B cell (primary cell): ENCODE results near the gene PGGHG. TPM values are rescaled to one million over a fixed set of nuclear protein-coding genes. Genes with fewer than 3 reads are reported as not detected.

Experiments used
- ATAC-seq: fragments of 200-7000 bp; cut with Tn5 transposase; one replicate; pipeline ENCODE4 v1.10.0; 2021; ENCODE audit warnings: low read depth, mild to moderate bottlenecking, moderate number of reproducible peaks, moderate library complexity
- CTCF ChIA-PET: fragments of 350-600 bp; sonication (Branson Sonifier 250); formaldehyde crosslinking; loops from one replicate; lab custom pipeline; 2021; ENCODE audit warnings: antibody characterized with exemption, inconsistent platforms; lab: Charles Lee
- POLR2A ChIA-PET: fragments of 350-600 bp; sonication (Branson Sonifier 250); formaldehyde crosslinking; loops from one replicate; lab custom pipeline; 2021; ENCODE audit warnings: antibody characterized with exemption; lab: Charles Lee
- DNase-seq: peaks from one replicate; pipeline ENCODE4 v3.0.0; 2013
- H2AFZ ChIP-seq: 2 replicates; pipeline ENCODE4 v1.6.1; 2012; ENCODE audit warnings: mild to moderate bottlenecking, low read depth, low read length; ENCODE audit not compliant: insufficient read depth, poor library complexity, severe bottlenecking
- H3K27ac ChIP-seq, 2 donors: 1 replicate in 1 of 2; 2 replicates in 1 of 2; pipeline ENCODE4 v1.5.1; 2012 to 2013; ENCODE audit warnings: low read length in 2 of 2, mild to moderate bottlenecking in 2 of 2, moderate library complexity in 1 of 2
- H3K27me3 ChIP-seq, 4 experiments: fragments of 200-600 bp in 1 of 4; sonication (generic) in 1 of 4; replicated peaks in 1 of 4; 1 replicate in 2 of 4; 2 replicates in 2 of 4; pipeline versions ENCODE4 v1.6.1 to v1.7.0; 2013 to 2016; ENCODE audit warnings: low read length in 3 of 4, mild to moderate bottlenecking in 2 of 4, mixed read lengths in 1 of 4, moderate library complexity in 1 of 4; ENCODE audit not compliant: insufficient read depth in 4 of 4, control insufficient read depth in 3 of 4; ENCODE audit errors: control extremely low read depth in 1 of 4
- H3K36me3 ChIP-seq, 2 experiments: replicated peaks in 1 of 2; 1 replicate in 1 of 2; 2 replicates in 1 of 2; pipeline versions ENCODE4 v1.6.1 to v1.7.1; 2013; ENCODE audit warnings: low read length in 1 of 2; ENCODE audit not compliant: insufficient read depth in 2 of 2, control insufficient read depth in 1 of 2; ENCODE audit errors: control extremely low read depth in 1 of 2, extremely low read depth in 1 of 2
- H3K4me1 ChIP-seq, 2 donors: fragments of 200-600 bp in 1 of 2; sonication (generic) in 1 of 2; 1 replicate in 1 of 2; 2 replicates in 1 of 2; pipeline versions ENCODE4 v1.5.1 to v1.6.1; 2013 to 2017; ENCODE audit warnings: low read length in 2 of 2; ENCODE audit not compliant: control insufficient read depth in 2 of 2, insufficient read depth in 2 of 2
- H3K4me2 ChIP-seq: replicated peaks from 2 replicates; pipeline ENCODE3; 2012; ENCODE audit warnings: mild to moderate bottlenecking, low read depth, low read length; ENCODE audit not compliant: poor library complexity, severe bottlenecking
- H3K4me3 ChIP-seq, 5 experiments: fragments of 200-600 bp in 1 of 5; sonication (generic) in 1 of 5; 1 replicate in 3 of 5; 2 replicates in 2 of 5; pipeline versions ENCODE4 v1.5.1 to v1.7.0; 2011 to 2016; ENCODE audit warnings: low read length in 4 of 5, mild to moderate bottlenecking in 4 of 5, low read depth in 2 of 5, control low read depth in 1 of 5, moderate library complexity in 1 of 5; ENCODE audit not compliant: insufficient read depth in 1 of 5; ENCODE audit errors: control extremely low read depth in 1 of 5, extremely low read depth in 1 of 5
- H3K79me2 ChIP-seq: fragments of 200-600 bp; sonication (generic); one replicate; pipeline ENCODE4 v1.6.0; 2016; ENCODE audit warnings: low read length; ENCODE audit not compliant: control insufficient read depth, insufficient read depth
- H3K9ac ChIP-seq: fragments of 200-600 bp; sonication (generic); 2 replicates; pipeline ENCODE4 v1.6.1; 2017; ENCODE audit warnings: mild to moderate bottlenecking, low read length, moderate library complexity
- H3K9me3 ChIP-seq, 3 donors: one replicate each; pipeline versions ENCODE4 v1.6.1 to v1.7.1; 2013; ENCODE audit warnings: low read length in 2 of 3; ENCODE audit not compliant: control insufficient read depth in 2 of 3, insufficient read depth in 1 of 3; ENCODE audit errors: control extremely low read depth in 1 of 3
- H4K20me1 ChIP-seq: 2 replicates; pipeline ENCODE4 v1.6.0; 2012; ENCODE audit warnings: mild to moderate bottlenecking, low read length; ENCODE audit not compliant: insufficient read depth, control insufficient read depth, poor library complexity, severe bottlenecking
- H3K27ac Mint-ChIP-seq: one replicate; pipeline ENCODE4 v1.8.0; 2021; ENCODE audit warnings: mixed read lengths
- H3K27me3 Mint-ChIP-seq: one replicate; pipeline ENCODE4 v1.8.0; 2021; ENCODE audit warnings: mixed read lengths
- H3K4me1 Mint-ChIP-seq: one replicate; pipeline ENCODE4 v1.8.0; 2021; ENCODE audit warnings: mixed read lengths
- H3K4me3 Mint-ChIP-seq: one replicate; pipeline ENCODE4 v1.8.0; 2021; ENCODE audit warnings: mixed read lengths
- H3K9me3 Mint-ChIP-seq: one replicate; pipeline ENCODE4 v1.8.0; 2022; ENCODE audit warnings: mixed read lengths; ENCODE audit not compliant: insufficient read depth
- EZH2 ChIP-seq: IDR thresholded peaks from 2 replicates; pipeline ENCODE4 v1.6.1; 2012; ENCODE audit warnings: borderline replicate concordance, low read depth, mild to moderate bottlenecking, moderate library complexity, low read length; ENCODE audit not compliant: insufficient read depth, poor library complexity, severe bottlenecking
- WGBS: methylation state at CpG from one replicate; pipeline ENCODE4 v1.1.5; 2013; ENCODE audit warnings: missing lambda C conversion rate; ENCODE audit not compliant: insufficient coverage; 5-methylcytosine and 5-hydroxymethylcytosine counted together
- intact Hi-C: fragments of 100-400 bp; cut with micrococcal nuclease; formaldehyde crosslinking; loops from one replicate; pipeline ENCODE4 v1.10.0; 2022
- polyA plus RNA-seq: library from polyadenylated mRNA; depleted of rRNA; stranded (reverse); fragments of >200 nt; gene quantifications from 2 replicates; pipeline ENCODE4 v1.2.3, GENCODE V29; 2012
- total RNA-seq, 2 donors: library from RNA; stranded (reverse); fragments of 120-200 nt in 1 of 2; gene quantifications; 1 replicate in 1 of 2; 2 replicates in 1 of 2; pipeline versions ENCODE4 v1.2.3 to v1.2.4, GENCODE V29; 2013 to 2022
- TF ChIP-seq, protein P1 (sequence below): fragments of 200-600 bp; IDR thresholded peaks from one replicate; pipeline ENCODE4 v1.8.0; 2022; ENCODE audit warnings: antibody characterized with exemption, mild to moderate bottlenecking

The PGGHG gene
- total and polyA plus RNA-seq, 2 donors (not counting 1 experiment from before 2014, with no cell fraction given) = 159 to 264 TPM

DNA sequence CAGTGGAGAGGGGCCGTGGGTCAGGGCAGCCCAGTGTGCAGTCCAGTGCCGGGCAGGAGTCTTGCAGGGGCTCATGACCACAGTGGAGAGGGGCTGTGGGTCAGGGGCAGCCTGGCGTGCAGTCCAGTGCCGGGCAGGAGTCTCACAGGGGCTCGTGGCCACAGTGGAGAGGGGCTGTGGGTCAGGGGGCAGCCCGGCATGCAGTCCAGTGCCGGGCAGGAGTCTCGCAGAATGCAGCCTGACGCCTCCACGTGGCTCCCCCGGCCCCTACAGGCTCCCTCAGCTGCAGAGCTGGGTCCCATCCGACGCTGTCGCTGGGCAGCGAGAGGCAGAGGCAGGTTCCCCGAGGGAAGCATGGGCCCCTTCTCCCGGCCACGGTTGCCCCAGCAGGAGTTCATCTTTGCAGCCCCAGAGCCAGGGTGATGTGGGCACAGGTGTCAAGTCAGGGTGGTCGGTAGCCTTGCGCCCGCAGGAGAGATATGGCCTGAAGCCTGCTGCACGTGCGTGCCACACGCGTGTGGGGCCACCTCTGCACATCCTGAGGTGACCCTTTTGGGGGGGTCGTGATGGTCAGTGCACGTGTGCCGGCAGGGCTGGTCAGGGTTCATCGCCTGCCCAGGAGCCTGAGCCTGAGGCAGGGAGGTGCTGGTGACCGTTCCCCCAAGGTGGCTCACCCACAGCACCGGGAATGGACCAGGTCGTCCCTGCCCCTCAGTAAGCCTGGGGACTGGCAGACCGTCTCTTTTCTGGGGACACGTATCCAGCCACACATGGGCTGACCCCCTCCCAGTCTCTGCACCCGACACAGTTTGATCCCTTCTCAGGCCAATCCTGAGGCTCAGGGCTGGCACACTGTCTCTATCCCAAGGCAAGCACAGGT, 7.5 kb downstream of the PGGHG start:
- Histone ChIP-seq H3K27ac (no peak overlapping the region), H3K79me2 (no peaks in the 10 kb centered on the region), H3K27me3 (peaks cover 0 to 15% (median 1%) of the 10 kb centered on the region in 4 experiments), H3K9ac (no peak overlapping the region), H2AFZ (no peak overlapping the region), H3K4me1 (no peaks in the 10 kb centered on the region), H3K4me3 (no peak overlapping the region), H3K9me3 (no peaks in the 10 kb centered on the region), H3K4me2 (no peak overlapping the region), H4K20me1 (no peaks in the 10 kb centered on the region), H3K36me3 (no peaks in the 10 kb centered on the region)
- H3K4me1 Mint-ChIP-seq = peaks cover 6% of the 10 kb centered on the region
- 85% methylated on average over 33 of the region's 35 CpGs for WGBS
- no peak overlapping the region for H3K27ac Mint-ChIP-seq
- ChIA-PET POLR2A (no interaction called here), CTCF (no interaction called here)
- TF ChIP-seq, protein P1, sequence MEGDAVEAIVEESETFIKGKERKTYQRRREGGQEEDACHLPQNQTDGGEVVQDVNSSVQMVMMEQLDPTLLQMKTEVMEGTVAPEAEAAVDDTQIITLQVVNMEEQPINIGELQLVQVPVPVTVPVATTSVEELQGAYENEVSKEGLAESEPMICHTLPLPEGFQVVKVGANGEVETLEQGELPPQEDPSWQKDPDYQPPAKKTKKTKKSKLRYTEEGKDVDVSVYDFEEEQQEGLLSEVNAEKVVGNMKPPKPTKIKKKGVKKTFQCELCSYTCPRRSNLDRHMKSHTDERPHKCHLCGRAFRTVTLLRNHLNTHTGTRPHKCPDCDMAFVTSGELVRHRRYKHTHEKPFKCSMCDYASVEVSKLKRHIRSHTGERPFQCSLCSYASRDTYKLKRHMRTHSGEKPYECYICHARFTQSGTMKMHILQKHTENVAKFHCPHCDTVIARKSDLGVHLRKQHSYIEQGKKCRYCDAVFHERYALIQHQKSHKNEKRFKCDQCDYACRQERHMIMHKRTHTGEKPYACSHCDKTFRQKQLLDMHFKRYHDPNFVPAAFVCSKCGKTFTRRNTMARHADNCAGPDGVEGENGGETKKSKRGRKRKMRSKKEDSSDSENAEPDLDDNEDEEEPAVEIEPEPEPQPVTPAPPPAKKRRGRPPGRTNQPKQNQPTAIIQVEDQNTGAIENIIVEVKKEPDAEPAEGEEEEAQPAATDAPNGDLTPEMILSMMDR = no peak
- TF ChIP-seq EZH2 = no peak
- ATAC-seq (no peak), DNase-seq (no peak)
- peaks cover 7% of the 10 kb centered on the region for H3K27me3 Mint-ChIP-seq
- no peaks in the 10 kb centered on the region for H3K9me3 Mint-ChIP-seq
- intact Hi-C loops = no loop called here
- H3K4me3 Mint-ChIP-seq = no peak overlapping the region

GRCh38 chr11:297051-297585, 8.2 kb downstream of the PGGHG start:
- 80% methylated on average over 9 of the region's 13 CpGs for WGBS
- Histone ChIP-seq H3K36me3 (no peaks in the 10 kb centered on the region), H3K27ac (no peak overlapping the region), H2AFZ (no peak overlapping the region), H3K27me3 (peaks cover 0 to 15% (median 1%) of the 10 kb centered on the region in 4 experiments), H4K20me1 (no peaks in the 10 kb centered on the region), H3K4me1 (no peaks in the 10 kb centered on the region), H3K9ac (no peak overlapping the region), H3K4me2 (no peak overlapping the region), H3K4me3 (no peak overlapping the region), H3K9me3 (no peaks in the 10 kb centered on the region), H3K79me2 (no peaks in the 10 kb centered on the region)
- POLR2A ChIA-PET = interaction anchor here (1.2 kb wide), 1 partner anchor 9 kb away, joined by 3 read pairs; the partner anchor contains the start of gene PGGHG
- Mint-ChIP-seq H3K27me3 (peaks cover 7% of the 10 kb centered on the region), H3K4me3 (no peak overlapping the region), H3K27ac (no peak overlapping the region), H3K4me1 (peaks cover 6% of the 10 kb centered on the region), H3K9me3 (no peaks in the 10 kb centered on the region)
- DNase-seq (no peak), ATAC-seq (no peak)
- no peak for TF ChIP-seq EZH2
- TF ChIP-seq, protein P1 = no peak
- intact Hi-C loops = no loop called here
- CTCF ChIA-PET = no interaction called here
